Neutrophil (primary cell): ENCODE data around the gene CLEC18A.

Source experiments
- H3K27ac ChIP-seq: fragments of 200-600 bp; sonication (generic); 2 replicates; pipeline ENCODE4 v1.5.1; 2016; ENCODE audit warnings: mild to moderate bottlenecking, moderate library complexity
- H3K27me3 ChIP-seq: fragments of 200-600 bp; sonication (generic); 2 replicates; pipeline ENCODE4 v1.6.0; 2016; ENCODE audit warnings: mild to moderate bottlenecking
- H3K36me3 ChIP-seq: fragments of 200-600 bp; sonication (generic); 2 replicates; pipeline ENCODE4 v1.5.1; 2017
- H3K4me1 ChIP-seq, 2 experiments: fragments of 200-600 bp in 1 of 2; sonication (generic) in 1 of 2; 1 replicate in 1 of 2; 2 replicates in 1 of 2; pipeline versions ENCODE4 v1.5.1 to v1.6.1; 2013 to 2016; ENCODE audit warnings: low read depth in 1 of 2, low read length in 1 of 2, mild to moderate bottlenecking in 1 of 2, moderate library complexity in 1 of 2; ENCODE audit not compliant: control insufficient read depth in 1 of 2, insufficient read depth in 1 of 2
- H3K4me3 ChIP-seq, 2 experiments: fragments of 200-600 bp in 1 of 2; sonication (generic) in 1 of 2; 1 replicate in 1 of 2; 2 replicates in 1 of 2; pipeline ENCODE4 v1.5.1; 2013 to 2016; ENCODE audit warnings: low read depth in 1 of 2, low read length in 1 of 2, mild to moderate bottlenecking in 1 of 2, moderate library complexity in 1 of 2
- H3K9me3 ChIP-seq: fragments of 200-600 bp; sonication (generic); 2 replicates; pipeline ENCODE4 v1.5.1; 2016
- TF ChIP-seq, protein P1 (sequence below): fragments of 200-600 bp; sonication (generic); IDR thresholded peaks from 2 replicates; pipeline ENCODE4 v1.5.1; 2016; ENCODE audit warnings: antibody characterized with exemption

The CLEC18A gene

DNA sequence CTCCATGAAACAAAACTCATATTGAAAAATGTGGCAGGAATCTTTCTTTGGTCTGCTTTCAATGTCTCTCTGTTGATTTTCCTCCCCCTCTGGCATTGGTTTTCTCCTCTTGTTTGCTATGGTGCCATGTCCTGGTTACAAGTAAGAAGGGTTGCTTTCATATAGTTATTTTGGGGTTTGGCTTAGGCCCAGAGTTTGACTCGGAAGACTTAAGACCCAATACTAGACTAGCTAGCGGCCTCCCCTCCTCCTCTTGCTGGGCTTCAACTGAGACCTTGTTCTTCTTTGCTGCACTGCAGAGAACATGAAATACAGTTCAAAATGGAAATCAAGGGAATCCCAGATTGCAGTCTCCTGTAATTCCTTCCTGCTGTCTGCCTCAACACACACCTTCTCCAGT lies 30.0 kb upstream of the CLEC18A start:
- Histone ChIP-seq H3K4me1 (no peaks in the 10 kb centered on the region), H3K27ac (no peak overlapping the region), H3K36me3 (peaks cover 95% of the 10 kb centered on the region), H3K9me3 (no peaks in the 10 kb centered on the region), H3K27me3 (no peaks in the 10 kb centered on the region), H3K4me3 (no peak overlapping the region)
- TF ChIP-seq, protein P1, sequence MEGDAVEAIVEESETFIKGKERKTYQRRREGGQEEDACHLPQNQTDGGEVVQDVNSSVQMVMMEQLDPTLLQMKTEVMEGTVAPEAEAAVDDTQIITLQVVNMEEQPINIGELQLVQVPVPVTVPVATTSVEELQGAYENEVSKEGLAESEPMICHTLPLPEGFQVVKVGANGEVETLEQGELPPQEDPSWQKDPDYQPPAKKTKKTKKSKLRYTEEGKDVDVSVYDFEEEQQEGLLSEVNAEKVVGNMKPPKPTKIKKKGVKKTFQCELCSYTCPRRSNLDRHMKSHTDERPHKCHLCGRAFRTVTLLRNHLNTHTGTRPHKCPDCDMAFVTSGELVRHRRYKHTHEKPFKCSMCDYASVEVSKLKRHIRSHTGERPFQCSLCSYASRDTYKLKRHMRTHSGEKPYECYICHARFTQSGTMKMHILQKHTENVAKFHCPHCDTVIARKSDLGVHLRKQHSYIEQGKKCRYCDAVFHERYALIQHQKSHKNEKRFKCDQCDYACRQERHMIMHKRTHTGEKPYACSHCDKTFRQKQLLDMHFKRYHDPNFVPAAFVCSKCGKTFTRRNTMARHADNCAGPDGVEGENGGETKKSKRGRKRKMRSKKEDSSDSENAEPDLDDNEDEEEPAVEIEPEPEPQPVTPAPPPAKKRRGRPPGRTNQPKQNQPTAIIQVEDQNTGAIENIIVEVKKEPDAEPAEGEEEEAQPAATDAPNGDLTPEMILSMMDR: no peak

DNA sequence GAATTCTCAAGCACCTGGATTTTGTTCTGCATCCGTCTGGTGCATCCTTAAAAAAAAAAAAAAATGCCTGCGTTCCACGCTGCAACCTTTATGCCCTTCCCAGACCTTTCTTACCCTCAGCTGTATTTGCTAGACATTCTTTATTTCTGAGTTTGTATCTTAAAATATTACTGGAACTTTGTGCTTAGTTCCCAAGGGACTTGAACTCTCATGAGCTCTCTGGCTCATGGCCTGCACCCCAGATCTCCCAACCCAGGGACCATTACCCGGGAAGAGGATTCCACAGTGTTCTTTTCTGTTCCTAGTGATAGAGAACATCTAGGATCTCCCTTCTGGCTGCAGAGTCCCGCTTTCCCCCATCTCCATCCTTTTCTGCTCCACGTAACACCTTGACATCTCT lies 28.9 kb upstream of the CLEC18A start:
- H3K36me3 ChIP-seq: peaks cover 97% of the 10 kb centered on the region
- TF ChIP-seq, protein P1: no peak
- no peak overlapping the region for H3K4me3 ChIP-seq
- no peaks in the 10 kb centered on the region for H3K9me3 ChIP-seq
- no peak overlapping the region for H3K27ac ChIP-seq
- no peaks in the 10 kb centered on the region for H3K4me1 ChIP-seq
- H3K27me3 ChIP-seq: no peaks in the 10 kb centered on the region

DNA sequence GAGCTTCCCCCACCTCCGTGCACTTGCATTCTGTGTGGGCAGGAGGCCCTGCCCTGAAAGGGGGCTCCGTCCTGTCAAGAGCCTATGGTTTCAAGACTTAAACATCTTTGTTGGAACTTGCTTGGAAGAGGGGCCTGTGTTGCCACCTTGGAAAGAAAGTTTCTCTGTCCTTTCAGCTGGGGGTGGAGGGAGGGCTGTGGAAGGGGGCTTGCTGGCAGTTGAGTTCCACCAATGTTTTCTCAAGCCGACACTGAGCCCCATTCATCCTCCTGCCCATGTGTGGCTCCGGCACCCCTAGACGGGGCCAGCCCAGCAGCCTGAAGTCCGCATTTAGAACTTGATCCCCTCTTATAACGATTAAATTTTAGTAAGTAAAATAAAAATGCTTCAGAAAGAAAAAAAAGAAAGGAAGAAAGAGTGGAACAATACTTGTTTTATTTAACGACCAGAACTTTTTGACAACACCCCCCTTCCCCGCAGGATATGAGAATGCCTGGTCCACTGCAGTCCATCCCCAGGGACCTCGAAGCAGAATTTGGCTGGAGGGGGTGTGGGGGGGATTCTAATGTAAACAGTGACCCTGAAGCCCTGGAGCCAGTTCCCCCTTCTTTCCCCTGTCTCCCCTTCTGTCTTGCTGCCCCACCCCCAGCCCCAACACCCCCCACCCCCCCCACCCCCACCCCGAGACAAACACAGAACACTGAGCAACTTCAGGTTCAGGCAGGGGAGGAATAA lies 26.9 kb upstream of the CLEC18A start:
- Histone ChIP-seq H3K4me1 (no peaks in the 10 kb centered on the region), H3K27me3 (no peaks in the 10 kb centered on the region), H3K36me3 (peaks cover 96% of the 10 kb centered on the region), H3K9me3 (no peaks in the 10 kb centered on the region), H3K27ac (no peak overlapping the region), H3K4me3 (no peak overlapping the region)
- TF ChIP-seq, protein P1: no peak

DNA sequence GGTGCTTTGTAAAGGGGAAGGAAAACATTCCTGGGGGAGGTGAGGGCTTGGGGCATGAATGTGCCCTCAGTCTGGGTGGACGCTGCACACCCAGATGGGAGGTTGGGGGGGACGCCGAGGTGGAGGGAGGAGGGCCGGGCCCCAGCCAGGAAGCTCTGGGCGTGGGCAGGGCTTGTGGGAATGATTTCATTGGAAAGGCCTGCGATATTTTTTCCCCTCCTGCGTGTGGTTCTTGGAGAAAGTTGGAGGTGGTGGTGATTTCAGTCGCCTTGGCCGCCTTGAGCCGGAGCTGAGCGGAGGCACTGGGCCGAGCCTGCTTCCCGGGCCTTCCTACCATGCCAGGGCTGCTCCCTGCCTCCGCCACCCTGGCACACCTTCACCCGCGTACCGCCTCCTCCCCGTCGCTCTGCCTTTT lies 26.4 kb upstream of the CLEC18A start:
- no peak overlapping the region for H3K27ac ChIP-seq
- TF ChIP-seq, protein P1: no peak
- H3K27me3 ChIP-seq: no peaks in the 10 kb centered on the region
- no peaks in the 10 kb centered on the region for H3K9me3 ChIP-seq
- no peaks in the 10 kb centered on the region for H3K4me1 ChIP-seq
- no peak overlapping the region for H3K4me3 ChIP-seq
- peaks cover 98% of the 10 kb centered on the region for H3K36me3 ChIP-seq

DNA sequence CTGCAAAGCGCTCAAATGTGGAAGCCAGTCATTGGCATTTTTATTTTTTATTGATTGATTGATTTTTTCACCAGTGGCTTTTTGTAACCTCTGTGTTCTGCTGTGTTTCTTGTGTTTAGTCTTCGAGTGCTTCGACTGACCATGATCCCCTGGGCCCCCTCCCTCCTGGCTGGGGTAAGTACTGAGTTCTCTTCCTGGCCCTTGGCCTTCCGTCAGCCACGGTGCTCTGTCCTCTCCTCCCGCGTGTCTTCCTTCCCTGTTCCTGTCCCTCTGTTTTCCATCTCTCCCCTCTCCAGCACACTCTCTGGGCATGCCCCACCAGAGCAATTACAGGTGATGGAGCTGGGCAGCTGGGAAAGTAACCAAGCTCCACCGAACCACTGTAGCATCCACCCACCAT lies 25.8 kb upstream of the CLEC18A start:
- Histone ChIP-seq H3K4me1 (no peaks in the 10 kb centered on the region), H3K27me3 (no peaks in the 10 kb centered on the region), H3K36me3 (peaks cover 98% of the 10 kb centered on the region), H3K4me3 (no peak overlapping the region), H3K9me3 (no peaks in the 10 kb centered on the region), H3K27ac (no peak overlapping the region)
- TF ChIP-seq, protein P1: no peak
